BJ (cell line): ENCODE measurements around the gene SRGAP3. TPM values are rescaled to one million over a fixed set of nuclear protein-coding genes. Genes with fewer than 3 reads are reported as not detected.

Experiments
- CTCF ChIA-PET: fragments of 350-600 bp; formaldehyde crosslinking; extraction: SDS; loops from one replicate; lab custom pipeline; 2021; ENCODE audit warnings: antibody characterized with exemption, inconsistent platforms; lab: Yijun Ruan, JAX
- POLR2A ChIA-PET: fragments of 300-600 bp; sonication (Branson Sonifier 250); formaldehyde crosslinking; extraction: SDS; loops from one replicate; lab custom pipeline; 2021; ENCODE audit warnings: antibody characterized with exemption; lab: Charles Lee
- DNase-seq: peaks from one replicate; pipeline ENCODE4 v3.0.0-alpha.2; 2011; ENCODE audit warnings: low read depth
- H3K27me3 ChIP-seq: 2 replicates; pipeline ENCODE4 v1.6.0; 2011; ENCODE audit warnings: low read length; ENCODE audit not compliant: control insufficient read depth, insufficient read depth
- H3K36me3 ChIP-seq: 2 replicates; pipeline ENCODE4 v1.5.1; 2011; ENCODE audit warnings: low read length; ENCODE audit not compliant: control insufficient read depth, insufficient read depth
- H3K4me3 ChIP-seq: 2 replicates; pipeline ENCODE4 v1.5.1; 2011; ENCODE audit warnings: low read depth, mild to moderate bottlenecking, control low read depth, low read length
- polyA plus RNA-seq: library from polyadenylated mRNA; depleted of rRNA; stranded (reverse); fragments of >200 nt; gene quantifications from 2 replicates; pipeline ENCODE4 v1.2.3, GENCODE V29; 2011
- TF ChIP-seq, protein P1 (sequence below): IDR thresholded peaks from 2 replicates; pipeline ENCODE4 v1.5.1; 2011; ENCODE audit warnings: low read depth, mild to moderate bottlenecking, control low read depth, inconsistent platforms, low read length, moderate library complexity; ENCODE audit not compliant: insufficient read depth

The SRGAP3 gene
- polyA plus RNA-seq, 1 experiment: 0.75 TPM

DNA sequence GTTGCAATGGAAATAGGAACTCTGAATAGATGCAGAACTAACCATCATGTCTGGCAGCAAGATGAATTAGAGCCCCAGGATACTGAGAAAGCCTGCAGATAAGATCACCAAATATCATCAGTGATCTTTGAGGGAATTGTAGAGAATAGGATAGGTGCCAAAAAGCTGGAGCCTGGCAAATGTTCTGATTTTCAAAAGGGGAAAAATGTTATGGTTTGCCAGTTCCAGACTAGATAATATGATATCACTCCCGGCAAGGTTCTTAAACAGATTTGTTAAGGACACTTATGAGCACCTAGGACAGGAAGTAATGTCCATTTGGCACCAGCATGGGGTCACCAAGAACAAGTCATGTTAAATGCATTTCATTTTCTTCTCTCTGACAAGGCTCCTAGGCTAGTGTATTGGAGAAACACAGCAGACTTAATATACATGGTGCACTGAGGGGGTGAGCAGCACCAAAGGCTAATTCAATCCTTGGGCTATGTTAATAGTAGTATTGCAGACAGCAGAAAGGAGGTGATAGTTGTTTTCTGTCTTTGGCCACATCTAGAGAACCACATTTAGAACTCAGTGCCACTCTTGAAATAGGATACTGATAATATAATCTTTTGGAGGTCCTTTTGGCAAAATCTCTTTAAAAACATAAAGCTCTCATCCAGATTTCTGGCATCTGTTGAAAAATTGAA, 4.8 kb downstream of the SRGAP3 start:
- TF ChIP-seq, protein P1, sequence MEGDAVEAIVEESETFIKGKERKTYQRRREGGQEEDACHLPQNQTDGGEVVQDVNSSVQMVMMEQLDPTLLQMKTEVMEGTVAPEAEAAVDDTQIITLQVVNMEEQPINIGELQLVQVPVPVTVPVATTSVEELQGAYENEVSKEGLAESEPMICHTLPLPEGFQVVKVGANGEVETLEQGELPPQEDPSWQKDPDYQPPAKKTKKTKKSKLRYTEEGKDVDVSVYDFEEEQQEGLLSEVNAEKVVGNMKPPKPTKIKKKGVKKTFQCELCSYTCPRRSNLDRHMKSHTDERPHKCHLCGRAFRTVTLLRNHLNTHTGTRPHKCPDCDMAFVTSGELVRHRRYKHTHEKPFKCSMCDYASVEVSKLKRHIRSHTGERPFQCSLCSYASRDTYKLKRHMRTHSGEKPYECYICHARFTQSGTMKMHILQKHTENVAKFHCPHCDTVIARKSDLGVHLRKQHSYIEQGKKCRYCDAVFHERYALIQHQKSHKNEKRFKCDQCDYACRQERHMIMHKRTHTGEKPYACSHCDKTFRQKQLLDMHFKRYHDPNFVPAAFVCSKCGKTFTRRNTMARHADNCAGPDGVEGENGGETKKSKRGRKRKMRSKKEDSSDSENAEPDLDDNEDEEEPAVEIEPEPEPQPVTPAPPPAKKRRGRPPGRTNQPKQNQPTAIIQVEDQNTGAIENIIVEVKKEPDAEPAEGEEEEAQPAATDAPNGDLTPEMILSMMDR: no peak
- H3K4me3 ChIP-seq: no peak overlapping the region
- ChIA-PET POLR2A (no interaction called here), CTCF (no interaction called here)
- no peaks in the 10 kb centered on the region for H3K36me3 ChIP-seq
- DNase-seq: no peak
- H3K27me3 ChIP-seq: peaks cover 13% of the 10 kb centered on the region

DNA sequence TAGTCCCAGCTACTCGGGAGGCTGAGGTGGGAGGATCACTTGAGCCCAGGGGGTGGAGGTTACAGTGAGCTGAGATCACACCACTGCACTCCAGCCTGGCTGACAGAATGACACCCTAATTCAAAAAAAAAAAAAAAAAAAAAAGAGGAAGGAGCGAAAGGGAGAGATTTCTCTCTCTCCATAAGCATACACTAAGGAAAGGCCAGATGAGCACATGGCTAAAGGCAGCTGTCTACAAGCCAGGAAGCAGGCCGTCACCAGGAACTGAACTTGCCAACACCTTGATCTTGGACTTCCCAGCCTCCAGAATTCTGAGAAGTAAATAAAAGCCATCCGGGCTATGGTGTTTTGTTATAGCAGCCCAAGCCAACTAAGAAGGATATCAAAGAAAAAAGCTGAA, 7.5 kb downstream of the SRGAP3 start:
- Histone ChIP-seq H3K36me3 (no peaks in the 10 kb centered on the region), H3K4me3 (no peak overlapping the region), H3K27me3 (peaks cover 3% of the 10 kb centered on the region; the same call in 1 of the 2 replicates)
- CTCF ChIA-PET: no interaction called here
- TF ChIP-seq, protein P1: no peak
- DNase-seq: no peak
- POLR2A ChIA-PET: no interaction called here

DNA sequence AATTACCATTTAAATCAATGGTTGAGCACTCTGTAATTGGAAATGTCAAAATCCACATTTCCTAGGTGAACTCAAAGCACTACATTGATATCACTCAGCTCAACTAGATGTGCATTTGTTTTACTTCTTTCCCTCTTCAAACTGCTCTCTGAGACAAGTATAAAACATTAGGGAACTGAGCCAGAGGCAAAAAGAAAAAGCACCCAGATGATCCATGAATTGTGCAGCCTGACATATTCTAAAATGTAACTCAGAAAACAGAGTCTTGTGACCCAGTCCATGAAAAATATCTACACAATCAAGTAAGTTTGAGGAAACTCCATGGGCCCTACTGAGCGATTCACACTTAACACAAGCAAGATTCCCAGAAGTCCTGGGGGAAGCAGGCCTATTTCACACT, 9.8 kb downstream of the SRGAP3 start:
- Histone ChIP-seq H3K4me3 (no peak overlapping the region), H3K27me3 (no peaks in the 10 kb centered on the region; the same call in 1 of the 2 replicates), H3K36me3 (no peaks in the 10 kb centered on the region)
- CTCF ChIA-PET: no interaction called here
- DNase-seq: no peak
- TF ChIP-seq, protein P1: no peak
- POLR2A ChIA-PET: no interaction called here

DNA sequence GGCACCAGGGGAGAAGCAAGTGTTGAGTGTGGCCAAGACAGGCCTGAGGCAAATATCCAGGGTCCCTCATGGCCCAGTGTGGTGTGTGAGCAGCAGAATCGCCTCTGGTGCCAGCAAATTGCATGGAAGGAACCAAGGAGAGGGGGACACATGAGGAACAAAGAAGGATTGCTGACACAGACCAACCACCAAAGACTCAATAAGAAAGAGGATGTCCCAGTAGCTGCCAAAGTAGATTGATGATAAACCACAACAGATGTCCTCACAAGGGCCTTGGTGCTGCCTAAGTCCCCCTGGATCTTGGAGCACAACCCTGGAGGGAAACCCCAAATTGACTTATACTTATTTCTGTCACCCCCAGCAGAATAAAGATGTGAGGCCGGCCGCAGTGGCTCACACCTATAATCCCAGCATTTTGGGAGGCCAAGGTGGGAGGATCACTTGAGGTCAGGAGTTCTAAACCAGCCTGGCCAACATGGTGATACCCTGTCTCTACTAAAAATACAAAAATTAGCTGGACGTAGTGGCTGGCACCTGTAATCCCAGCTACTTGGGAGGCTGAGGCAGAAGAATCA, 10.6 kb downstream of the SRGAP3 start:
- no peaks in the 10 kb centered on the region for H3K36me3 ChIP-seq
- no peak for DNase-seq
- no peaks in the 10 kb centered on the region; the same call in 1 of the 2 replicates for H3K27me3 ChIP-seq
- ChIA-PET CTCF (no interaction called here), POLR2A (no interaction called here)
- TF ChIP-seq, protein P1: no peak
- H3K4me3 ChIP-seq: no peak overlapping the region

DNA sequence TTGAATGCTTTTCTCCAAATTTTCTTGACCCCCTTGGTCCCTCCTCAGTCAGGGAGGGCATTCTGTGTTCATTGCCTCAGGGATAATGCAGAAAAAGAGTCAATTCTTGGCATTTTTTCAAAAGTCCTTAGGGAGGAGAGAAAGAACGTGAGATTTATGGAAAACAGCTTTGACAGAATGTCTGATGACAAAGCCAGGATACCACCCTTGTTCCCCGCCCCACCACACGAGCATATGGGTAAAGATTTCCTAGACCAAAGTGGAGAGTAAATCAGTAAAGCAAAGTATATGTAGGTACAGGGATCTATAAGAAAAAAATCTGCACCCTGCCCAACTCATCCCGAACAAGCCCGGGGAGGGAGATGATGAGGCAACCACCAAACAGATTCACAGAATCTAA, 11.2 kb downstream of the SRGAP3 start:
- H3K4me3 ChIP-seq: no peak overlapping the region
- H3K36me3 ChIP-seq: no peaks in the 10 kb centered on the region
- DNase-seq: no peak
- no peaks in the 10 kb centered on the region; the same call in 1 of the 2 replicates for H3K27me3 ChIP-seq
- TF ChIP-seq, protein P1: no peak
- ChIA-PET POLR2A (no interaction called here), CTCF (no interaction called here)
